Measurements from ENCODE around the gene ACBD4. TPM values are rescaled to one million over a fixed set of nuclear protein-coding genes. Genes with fewer than 3 reads are reported as not detected.

The ACBD4 gene
- total and polyA plus RNA-seq, 2 of the 13 experiments (the other 11 are each of a cell fraction or from before 2014, with no cell fraction given) = 16.1 to 26.9 TPM

- no peak; the same call in 1 of the 2 replicates for TF ChIP-seq MEF2D (CRISPR knock-in tag; IDR thresholded peaks at IDR 0.05)
- TF ChIP-seq ZNF414 (CRISPR knock-in tag; IDR thresholded peaks at IDR 0.05) = peak; percentile 79; the same call in 1 of the 2 replicates
- no peak for TF ChIP-seq ZNF280D (CRISPR knock-in tag; IDR thresholded peaks at IDR 0.05)
- TF ChIP-seq AGO2 (optimal IDR thresholded peaks at IDR 0.05; ENCODE audit: low read depth, low read length) = peak; percentile 4
- TF ChIP-seq SMYD3 (CRISPR knock-in tag; IDR thresholded peaks at IDR 0.05) = no peak
- TF ChIP-seq TRIM22 (IDR thresholded peaks at IDR 0.05) = no peak
- TF ChIP-seq AHR (CRISPR knock-in tag; IDR thresholded peaks at IDR 0.05) = no peak
- no peak; the same call in 1 of the 2 replicates for TF ChIP-seq ZSCAN12 (CRISPR knock-in tag; IDR thresholded peaks at IDR 0.05)
- TF ChIP-seq EHMT2 (IDR thresholded peaks at IDR 0.05; ENCODE audit: borderline replicate concordance, low read depth, low read length) = peak; percentile 29; the same call in 1 of the 2 replicates
- 0 out of 2 replicates have a peak, but pooled peaks have one; percentile 29 for TF ChIP-seq BRD4 (CRISPR knock-in tag; IDR thresholded peaks at IDR 0.05)
- no peak for TF ChIP-seq ZNF777 (CRISPR knock-in tag; IDR thresholded peaks at IDR 0.05)
- TF ChIP-seq ETV5 (CRISPR knock-in tag; IDR thresholded peaks at IDR 0.05; ENCODE audit: borderline replicate concordance) = 0 out of 2 replicates have a peak, but pooled peaks have one; percentile 14
- TF ChIP-seq TCF7L2 (IDR thresholded peaks at IDR 0.05; ENCODE audit: low read depth, low read length) = no peak
- TF ChIP-seq SETDB1 (CRISPR knock-in tag; IDR thresholded peaks at IDR 0.05; ENCODE audit: borderline replicate concordance) = no peak
- no peak; the same call in 1 of the 2 replicates for TF ChIP-seq ZNF318 (CRISPR knock-in tag; IDR thresholded peaks at IDR 0.05)
- no peak for TF ChIP-seq TSC22D2 (CRISPR knock-in tag; IDR thresholded peaks at IDR 0.05; ENCODE audit: borderline replicate concordance)
These were observed 12.2 kb downstream of the ACBD4 start (continued) for GRCh38 chr17:45147581-45148182.
